Measurements from ENCODE around the gene FOXD3. TPM values are rescaled to one million over a fixed set of nuclear protein-coding genes. Genes with fewer than 3 reads are reported as not detected.

FOXD3 gene
- polyA plus RNA-seq, 1 experiment = not detected

DNA sequence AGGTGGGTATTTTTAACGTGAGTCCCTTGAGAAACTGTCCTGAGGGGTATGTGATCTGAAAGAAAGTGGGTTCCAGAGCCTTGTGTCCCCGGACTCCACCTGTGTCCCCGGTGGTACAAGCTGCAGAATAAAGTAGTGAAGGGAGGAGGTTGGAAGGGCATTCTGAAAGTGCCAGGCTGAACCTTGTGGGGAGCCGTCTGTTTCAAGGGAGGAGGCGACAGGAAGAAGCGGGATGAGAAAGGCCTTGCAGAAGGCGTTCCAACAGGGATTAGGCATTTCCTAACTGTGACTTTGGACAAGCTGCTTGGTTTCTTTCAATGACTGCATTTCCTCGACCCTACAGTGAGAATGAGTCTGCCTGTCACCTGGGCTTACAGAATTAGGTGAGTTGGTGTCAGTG, 5.8 kb downstream of the FOXD3 start:
- ChIA-PET CTCF (interaction anchor here (0.6 to 2.5 kb wide), 6 partner anchors 9 to 200 kb away, joined by 3 to 9 read pairs (median 5); no protein-coding TSS in a partner anchor), POLR2A (no interaction called here)
- H3K27me3 ChIP-seq (ENCODE audit: control insufficient read depth, insufficient read depth, low read length) = peaks cover 53% of the 10 kb centered on the region

DNA sequence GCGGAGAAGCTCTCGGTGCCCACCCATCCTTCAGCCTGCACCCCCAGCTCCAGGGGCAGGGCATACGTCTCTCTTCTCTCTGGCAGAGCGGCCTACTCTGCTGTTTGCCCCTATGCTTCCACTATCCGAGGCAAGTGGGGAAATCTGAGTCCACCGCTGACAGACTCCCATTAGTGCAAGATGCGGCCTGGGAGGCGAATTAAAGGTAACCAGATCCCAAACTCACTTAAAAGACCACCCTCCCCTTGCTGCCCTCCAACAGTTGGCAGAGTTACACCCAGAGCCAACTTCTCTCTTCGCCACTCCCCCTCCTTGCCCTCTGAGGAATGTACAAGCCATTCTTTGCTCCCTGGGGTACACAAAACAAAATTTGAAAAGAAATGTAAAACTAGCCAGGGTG, 6.4 kb downstream of the FOXD3 start:
- CTCF ChIA-PET = interaction anchor here (0.6 to 2.5 kb wide), 7 partner anchors 8 to 200 kb away, joined by 3 to 9 read pairs (median 5); no protein-coding TSS in a partner anchor
- Histone ChIP-seq H3K4me3 (ENCODE audit: low read depth, low read length) (no peak overlapping the region), H3K27me3 (ENCODE audit: control insufficient read depth, insufficient read depth, low read length) (peaks cover 49% of the 10 kb centered on the region), H3K36me3 (ENCODE audit: control insufficient read depth, insufficient read depth, low read length) (no peaks in the 10 kb centered on the region)
- POLR2A ChIA-PET = no interaction called here
- DNase-seq (ENCODE audit: low read depth) = no peak
- TF ChIP-seq, protein P1, sequence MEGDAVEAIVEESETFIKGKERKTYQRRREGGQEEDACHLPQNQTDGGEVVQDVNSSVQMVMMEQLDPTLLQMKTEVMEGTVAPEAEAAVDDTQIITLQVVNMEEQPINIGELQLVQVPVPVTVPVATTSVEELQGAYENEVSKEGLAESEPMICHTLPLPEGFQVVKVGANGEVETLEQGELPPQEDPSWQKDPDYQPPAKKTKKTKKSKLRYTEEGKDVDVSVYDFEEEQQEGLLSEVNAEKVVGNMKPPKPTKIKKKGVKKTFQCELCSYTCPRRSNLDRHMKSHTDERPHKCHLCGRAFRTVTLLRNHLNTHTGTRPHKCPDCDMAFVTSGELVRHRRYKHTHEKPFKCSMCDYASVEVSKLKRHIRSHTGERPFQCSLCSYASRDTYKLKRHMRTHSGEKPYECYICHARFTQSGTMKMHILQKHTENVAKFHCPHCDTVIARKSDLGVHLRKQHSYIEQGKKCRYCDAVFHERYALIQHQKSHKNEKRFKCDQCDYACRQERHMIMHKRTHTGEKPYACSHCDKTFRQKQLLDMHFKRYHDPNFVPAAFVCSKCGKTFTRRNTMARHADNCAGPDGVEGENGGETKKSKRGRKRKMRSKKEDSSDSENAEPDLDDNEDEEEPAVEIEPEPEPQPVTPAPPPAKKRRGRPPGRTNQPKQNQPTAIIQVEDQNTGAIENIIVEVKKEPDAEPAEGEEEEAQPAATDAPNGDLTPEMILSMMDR (IDR thresholded peaks at IDR 0.05; ENCODE audit: insufficient read depth, low read depth, low read length) = no peak

More for the DNA sequence above, 5.8 kb downstream of the FOXD3 start:
- Histone ChIP-seq H3K4me3 (ENCODE audit: low read depth, low read length) (no peak overlapping the region), H3K36me3 (ENCODE audit: control insufficient read depth, insufficient read depth, low read length) (no peaks in the 10 kb centered on the region)
- DNase-seq (ENCODE audit: low read depth) = no peak
- TF ChIP-seq, protein P1 (IDR thresholded peaks at IDR 0.05; ENCODE audit: insufficient read depth, low read depth, low read length) = no peak

DNA sequence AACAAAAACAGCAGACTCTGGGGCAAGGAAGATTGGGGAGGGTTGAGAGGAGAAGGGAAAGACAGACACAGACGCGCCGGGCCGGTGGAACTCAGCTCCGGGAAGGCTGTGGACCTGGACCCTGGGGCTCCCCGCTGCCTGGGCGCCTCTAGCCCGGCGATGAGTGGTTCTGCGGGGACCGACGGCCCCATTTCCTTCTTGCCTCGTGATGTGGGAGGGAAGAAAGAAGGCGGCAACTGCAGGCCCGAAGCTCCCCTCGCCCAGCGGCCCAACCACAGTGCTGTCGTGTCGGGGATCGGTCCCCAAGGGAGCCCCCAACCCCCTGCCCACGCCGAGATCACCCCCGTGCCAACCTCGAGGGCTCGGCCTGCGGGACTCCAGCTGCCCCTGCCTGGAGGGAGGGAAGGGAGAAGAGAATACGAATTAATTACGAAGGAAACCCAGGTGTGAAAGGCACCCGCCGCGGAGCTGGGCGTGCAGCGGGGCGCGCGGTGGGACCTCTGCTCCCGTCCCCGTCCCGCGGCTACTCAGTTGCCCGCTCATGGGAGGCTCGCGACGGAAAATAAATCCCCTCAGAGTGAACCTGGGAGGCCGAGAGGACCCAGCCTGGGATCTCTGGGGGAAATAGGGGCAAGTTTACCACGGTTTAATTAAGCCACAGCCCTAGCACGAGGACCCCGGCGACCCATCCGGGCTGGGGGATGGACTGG, 7.4 kb downstream of the FOXD3 start:
- ChIA-PET CTCF (interaction anchor here (1.4 kb wide), 1 partner anchor 107 kb away, joined by 3 read pairs; no protein-coding TSS in a partner anchor), POLR2A (no interaction called here)
- TF ChIP-seq, protein P1 (IDR thresholded peaks at IDR 0.05; ENCODE audit: insufficient read depth, low read depth, low read length) = no peak
- H3K4me3 ChIP-seq (ENCODE audit: low read depth, low read length) = no peak overlapping the region
- DNase-seq (ENCODE audit: low read depth) = no peak
- no peaks in the 10 kb centered on the region for H3K36me3 ChIP-seq (ENCODE audit: control insufficient read depth, insufficient read depth, low read length)
- H3K27me3 ChIP-seq (ENCODE audit: control insufficient read depth, insufficient read depth, low read length) = peaks cover 44% of the 10 kb centered on the region

DNA sequence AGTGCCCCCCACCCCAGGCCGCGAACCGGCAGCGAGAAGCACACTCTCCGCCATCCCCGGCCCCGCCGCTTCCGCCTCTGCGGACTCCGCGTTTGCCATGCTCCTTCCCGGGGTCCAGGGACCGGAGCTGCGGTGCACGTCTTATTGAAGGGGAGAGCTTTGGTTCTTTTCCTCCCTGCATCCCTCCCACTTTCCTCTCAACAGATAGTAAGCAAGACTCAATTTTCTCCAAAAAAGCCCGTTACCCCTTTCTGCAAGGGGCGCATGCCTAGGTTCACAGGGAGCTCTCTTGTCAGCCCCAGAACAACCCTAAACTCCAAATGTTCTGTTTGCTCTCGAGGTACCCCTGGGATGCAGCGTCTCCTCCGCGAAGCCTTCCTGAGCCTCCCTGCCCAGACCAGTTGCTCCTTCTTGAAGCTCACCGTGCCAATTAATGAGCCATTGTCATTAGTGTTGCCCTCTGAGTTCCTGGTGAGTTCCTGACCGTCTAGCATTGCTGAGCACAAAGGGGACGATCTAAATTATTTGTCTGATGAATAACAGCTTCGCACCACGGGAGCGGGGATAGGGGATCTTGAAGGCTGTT, 8.1 kb downstream of the FOXD3 start:
- no peak for DNase-seq (ENCODE audit: low read depth)
- TF ChIP-seq, protein P1 (IDR thresholded peaks at IDR 0.05; ENCODE audit: insufficient read depth, low read depth, low read length) = no peak
- no peaks in the 10 kb centered on the region for H3K36me3 ChIP-seq (ENCODE audit: control insufficient read depth, insufficient read depth, low read length)
- ChIA-PET CTCF (interaction anchor here (1.4 kb wide), 1 partner anchor 106 kb away, joined by 3 read pairs; no protein-coding TSS in a partner anchor), POLR2A (no interaction called here)
- peaks cover 44% of the 10 kb centered on the region for H3K27me3 ChIP-seq (ENCODE audit: control insufficient read depth, insufficient read depth, low read length)
- H3K4me3 ChIP-seq (ENCODE audit: low read depth, low read length) = no peak overlapping the region

DNA sequence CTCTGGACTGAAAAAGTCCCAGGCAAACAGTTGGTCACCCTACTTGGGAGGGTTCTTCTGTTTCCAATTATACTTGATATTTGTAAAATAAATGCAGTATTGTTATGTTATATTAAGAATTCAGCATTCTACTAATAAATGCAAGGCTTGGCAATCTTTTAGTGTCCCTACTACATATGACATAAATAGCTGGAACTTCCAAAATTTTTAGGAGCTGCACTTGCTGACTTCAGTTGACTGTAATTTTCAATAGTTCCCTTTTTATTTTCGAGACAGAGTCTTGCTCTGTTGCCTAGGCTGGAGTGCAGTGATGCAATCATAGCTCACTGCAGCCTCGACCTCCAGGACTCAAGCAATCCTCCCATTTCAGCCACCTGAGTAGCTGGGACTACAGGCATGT, 20.0 kb downstream of the FOXD3 start:
- TF ChIP-seq, protein P1 (IDR thresholded peaks at IDR 0.05; ENCODE audit: insufficient read depth, low read depth, low read length) = no peak
- DNase-seq (ENCODE audit: low read depth) = no peak
- Histone ChIP-seq H3K27me3 (ENCODE audit: control insufficient read depth, insufficient read depth, low read length) (no peaks in the 10 kb centered on the region), H3K36me3 (ENCODE audit: control insufficient read depth, insufficient read depth, low read length) (no peaks in the 10 kb centered on the region), H3K4me3 (ENCODE audit: low read depth, low read length) (no peak overlapping the region)
- ChIA-PET CTCF (no interaction called here), POLR2A (no interaction called here)

Measured in BJ (cell line).